ENCODE data around the gene EPB41L4B.
"Not testable (repeated sequence)": the region's sequence is repeated elsewhere in the genome, so short reads cannot be mapped to it uniquely, and the experiment has no call there.

The EPB41L4B gene

GRCh38 chr9:109320742-109321448 is at the start of gene EPB41L4B:
Gene EPB41L4B, minus strand, starts transcription at chr9:109321059. Its CDS starts 613 bp downstream, at chr9:109320446.
- DNase-seq (ENCODE audit: low read depth in 2 of 2) = peak; percentile 54 to 74

GRCh38 chr9:109369285-109369684 is 48.4 kb upstream of the EPB41L4B start:
- DNase-seq (ENCODE audit: low read depth in 2 of 2) = no peak

GRCh38 chr9:109360771-109361170 is 39.9 kb upstream of the EPB41L4B start:
- DNase-seq (ENCODE audit: low read depth in 2 of 2) = no peak

- not testable (repeated sequence) for DNase-seq (ENCODE audit: low read depth in 2 of 2)
Measured at GRCh38 chr9:109358968-109359603, 38.2 kb upstream of the EPB41L4B start.

- no peak for DNase-seq (ENCODE audit: low read depth in 2 of 2)
Measured at GRCh38 chr9:109355564-109356297, 34.9 kb upstream of the EPB41L4B start.

GRCh38 chr9:109354190-109354589 is 33.3 kb upstream of the EPB41L4B start:
- DNase-seq (ENCODE audit: low read depth in 2 of 2) = no peak

- no peak for DNase-seq (ENCODE audit: low read depth in 2 of 2)
Measured at GRCh38 chr9:109351032-109351431, 30.2 kb upstream of the EPB41L4B start.

GRCh38 chr9:109349421-109349846 is 28.6 kb upstream of the EPB41L4B start:
- DNase-seq (ENCODE audit: low read depth in 2 of 2) = no peak

GRCh38 chr9:109346904-109347303 is 26.0 kb upstream of the EPB41L4B start:
- DNase-seq (ENCODE audit: low read depth in 2 of 2) = no peak

- DNase-seq (ENCODE audit: low read depth in 2 of 2) = no peak
Measured at GRCh38 chr9:109344866-109345265, 24.0 kb upstream of the EPB41L4B start.

- DNase-seq (ENCODE audit: low read depth in 2 of 2) = no peak
Measured at GRCh38 chr9:109342878-109343277, 22.0 kb upstream of the EPB41L4B start.

GRCh38 chr9:109341561-109341960 is 20.7 kb upstream of the EPB41L4B start:
- DNase-seq (ENCODE audit: low read depth in 2 of 2) = no peak

GRCh38 chr9:109340979-109341378 is 20.1 kb upstream of the EPB41L4B start:
- DNase-seq (ENCODE audit: low read depth in 2 of 2) = not testable (repeated sequence)

GRCh38 chr9:109336409-109336808 is 15.6 kb upstream of the EPB41L4B start:
- no peak for DNase-seq (ENCODE audit: low read depth in 2 of 2)

GRCh38 chr9:109335929-109336328 is 15.1 kb upstream of the EPB41L4B start:
- DNase-seq (ENCODE audit: low read depth in 2 of 2) = no peak

GRCh38 chr9:109335121-109335520 is 14.3 kb upstream of the EPB41L4B start:
- no peak for DNase-seq (ENCODE audit: low read depth in 2 of 2)

- DNase-seq (ENCODE audit: low read depth in 2 of 2) = no peak
Measured at GRCh38 chr9:109331353-109331752, 10.5 kb upstream of the EPB41L4B start.

- DNase-seq (ENCODE audit: low read depth in 2 of 2) = no peak
Measured at GRCh38 chr9:109329638-109330258, 8.9 kb upstream of the EPB41L4B start.

GRCh38 chr9:109328978-109329637 is 8.2 kb upstream of the EPB41L4B start:
- no peak for DNase-seq (ENCODE audit: low read depth in 2 of 2)

GRCh38 chr9:109325089-109325488 is 4.2 kb upstream of the EPB41L4B start:
- DNase-seq (ENCODE audit: low read depth in 2 of 2) = no peak

GRCh38 chr9:109323771-109324170 is 2.9 kb upstream of the EPB41L4B start:
- DNase-seq (ENCODE audit: low read depth in 2 of 2) = no peak

- DNase-seq (ENCODE audit: low read depth in 2 of 2) = no peak
Measured at GRCh38 chr9:109321727-109322126, 868 bp upstream of the EPB41L4B start.

Data from stimulated activated CD8-positive, alpha-beta memory T cell treated with anti-CD3 and anti-CD28 coated beads, Interleukin-15, amount 100 ng/mL, for 4 hours (primary cell).